DMS153 treated with DMSO at 0.1 percent for 48 hours (cell line): ENCODE results near the gene ULBP1.
A peak's percentile ranks its signal among the peaks of the same experiment; 100 is the strongest.
"Not testable (repeated sequence)": the region's sequence is repeated elsewhere in the genome, so short reads cannot be mapped to it uniquely, and the experiment has no call there.

ENCODE experiments used
- DNase-seq: peaks from one replicate; lab custom pipeline; 2025; ENCODE audit not compliant: unreplicated experiment; lab: John Stamatoyannopoulos, UW

ULBP1 gene

DNA sequence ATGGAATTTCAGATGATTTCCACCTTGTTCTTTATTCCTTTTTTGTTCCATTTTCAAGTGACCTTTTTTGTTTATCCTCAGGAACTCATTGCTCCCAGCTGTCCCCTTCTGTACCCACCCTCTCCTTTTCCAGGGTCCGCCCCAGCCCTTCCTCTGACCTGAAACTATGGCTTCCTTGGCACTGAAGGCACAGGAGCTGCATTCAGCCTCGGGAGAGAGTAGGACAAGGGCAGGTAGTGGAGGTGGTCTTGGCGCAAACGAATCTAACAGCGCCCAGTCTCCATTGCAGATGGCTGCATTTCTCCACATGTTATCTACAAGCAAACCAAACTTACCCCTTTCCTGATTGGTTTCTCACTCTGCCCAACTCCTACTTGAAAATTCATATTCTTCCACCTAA is 30.7 kb upstream of the ULBP1 start:
- no peak for DNase-seq

DNA sequence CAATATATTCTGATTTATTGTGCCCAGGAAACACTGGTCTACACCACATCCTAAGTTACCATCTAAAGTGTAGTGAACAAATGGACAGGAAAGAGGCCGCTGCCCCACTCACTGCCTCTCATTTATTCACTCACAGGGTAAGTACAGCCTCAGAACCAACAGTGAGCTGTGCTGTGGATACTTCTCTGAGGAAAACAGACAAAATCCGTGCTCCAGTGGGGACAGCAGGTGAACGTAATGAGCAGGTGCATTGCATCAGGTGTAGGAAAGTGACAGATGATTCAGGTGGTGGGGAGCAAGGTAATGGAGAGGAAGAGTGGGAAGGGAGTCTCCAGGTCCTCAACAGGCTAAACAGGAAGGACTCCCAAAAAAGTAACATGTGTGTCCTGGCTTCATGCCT is 30.3 kb upstream of the ULBP1 start:
- no peak for DNase-seq

DNA sequence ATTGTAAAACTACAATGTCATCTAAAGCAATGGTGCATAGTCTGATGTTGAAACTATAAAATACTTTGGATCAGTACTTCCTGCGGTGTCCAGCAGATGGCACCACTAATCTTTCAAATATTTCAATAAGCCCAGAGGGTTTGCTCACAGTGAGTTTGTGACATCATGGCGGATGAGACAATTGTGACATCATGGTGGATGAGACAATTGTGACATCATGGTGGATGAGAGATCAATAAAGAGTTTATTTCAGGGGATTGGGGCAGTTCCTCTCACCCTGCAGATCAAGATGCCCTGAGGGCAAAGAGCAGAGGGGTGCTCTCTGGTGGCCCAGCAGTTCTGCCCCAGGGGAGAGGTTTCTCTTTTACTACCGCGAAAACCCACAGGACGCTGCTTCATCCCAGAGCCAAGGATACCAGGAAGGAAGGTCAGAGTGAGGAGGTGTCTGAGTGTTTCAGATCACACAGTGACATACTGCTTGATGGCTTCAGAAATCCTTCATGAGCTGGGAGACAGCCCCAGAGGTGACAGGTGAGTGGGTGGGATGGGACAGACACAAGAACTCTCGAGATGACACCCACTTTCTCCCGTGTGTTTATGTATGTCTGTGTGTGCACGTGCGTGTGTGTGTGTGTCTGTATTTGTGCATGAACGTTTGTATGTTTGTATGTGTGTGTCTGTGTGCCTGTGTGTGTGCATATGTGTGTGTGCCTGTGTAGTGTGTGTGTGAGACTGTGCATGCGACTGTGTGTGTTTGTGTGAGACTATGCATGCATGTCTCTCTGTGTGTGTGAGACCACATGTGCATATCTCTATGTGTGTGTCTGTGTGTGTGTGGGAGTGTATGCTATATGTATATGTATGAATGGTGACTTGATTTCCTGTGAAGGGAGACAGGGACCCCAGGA is 29.2 kb upstream of the ULBP1 start:
- DNase-seq: peak; percentile 78

DNA sequence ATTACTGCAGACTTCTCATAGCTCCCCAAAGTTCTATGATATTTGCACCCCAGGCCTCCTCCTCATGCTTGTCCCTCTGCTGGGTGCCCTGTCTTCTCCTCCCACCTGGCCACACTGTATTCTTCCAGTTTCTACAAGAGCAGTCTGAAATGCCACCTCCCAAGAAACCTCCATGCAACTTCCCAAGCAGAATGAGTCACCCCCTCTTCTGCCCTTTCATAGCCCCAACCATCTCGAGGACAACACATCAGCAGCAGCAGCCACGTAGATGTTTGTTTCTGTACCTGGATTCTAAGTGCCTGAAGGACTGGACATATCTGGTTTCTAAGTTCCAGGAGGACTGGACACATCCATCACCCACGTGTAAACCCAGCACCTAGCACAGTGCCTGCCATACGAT is 28.5 kb upstream of the ULBP1 start:
- DNase-seq: no peak

DNA sequence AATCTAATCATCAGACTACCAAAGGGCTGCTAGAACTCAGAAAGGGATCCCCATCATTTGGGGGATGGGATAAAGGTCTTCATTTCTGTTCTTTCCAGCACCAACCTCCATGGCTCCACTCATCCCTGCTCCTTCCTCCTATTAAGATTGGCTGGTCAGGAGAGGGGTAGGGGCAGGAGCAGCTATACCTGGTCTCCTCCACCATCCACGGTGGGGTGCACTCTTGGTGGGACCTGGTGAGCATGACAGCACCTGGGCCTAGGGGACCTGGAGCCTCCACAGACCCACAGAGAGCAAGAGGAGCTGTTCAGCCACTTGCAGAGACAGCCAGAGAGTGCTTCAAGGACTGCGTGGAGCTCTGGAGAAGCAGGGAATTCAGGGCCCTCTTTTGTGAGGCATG is 28.1 kb upstream of the ULBP1 start:
- DNase-seq: no peak

DNA sequence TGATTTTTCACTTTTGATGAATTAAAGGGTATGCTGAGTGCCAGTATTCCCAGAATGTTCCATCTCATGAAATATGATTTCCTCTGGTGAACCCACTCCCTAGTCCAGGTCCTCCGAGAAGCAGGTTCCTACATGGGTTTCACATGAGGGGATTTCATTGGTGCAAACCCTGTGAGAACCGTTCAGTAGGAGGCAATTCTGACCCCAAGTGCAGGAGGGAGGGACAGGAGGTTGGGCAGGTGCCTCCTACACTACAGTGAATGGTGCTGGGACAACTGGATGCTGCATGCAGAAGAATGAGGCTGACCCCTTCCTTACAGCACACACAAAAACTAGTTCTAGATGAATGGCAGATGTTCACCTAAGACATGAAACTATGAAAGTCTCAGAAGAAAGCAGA is 27.0 kb upstream of the ULBP1 start:
- DNase-seq: no peak

DNA sequence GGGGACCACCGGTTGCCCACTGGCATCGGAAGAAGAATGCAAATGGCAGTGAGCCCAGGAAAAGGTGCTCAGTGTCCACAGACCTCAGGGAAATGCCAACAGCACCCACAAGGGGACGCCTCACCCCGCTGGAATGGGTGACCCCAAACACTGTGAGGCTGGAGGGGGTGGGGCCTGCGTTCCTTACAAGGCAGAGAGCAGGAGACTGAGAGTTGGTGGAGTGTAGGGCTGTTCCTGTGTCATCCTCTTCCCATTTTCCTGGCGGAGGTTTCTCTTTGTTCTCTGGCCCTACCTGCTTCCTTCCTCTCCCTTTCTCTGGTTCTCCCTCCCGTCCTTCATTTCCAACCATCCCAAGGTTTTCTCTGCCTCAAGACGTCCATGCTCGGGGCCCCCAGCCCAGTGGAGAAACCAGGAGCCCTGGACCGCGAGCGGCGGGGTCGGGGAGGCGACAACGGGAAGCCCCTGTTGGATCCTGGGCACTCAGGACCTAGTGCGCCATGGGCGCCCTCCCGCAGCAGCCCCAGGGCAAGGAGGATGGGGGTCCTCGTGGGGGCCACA is 25.7 kb upstream of the ULBP1 start:
- not testable (repeated sequence) for DNase-seq

DNA sequence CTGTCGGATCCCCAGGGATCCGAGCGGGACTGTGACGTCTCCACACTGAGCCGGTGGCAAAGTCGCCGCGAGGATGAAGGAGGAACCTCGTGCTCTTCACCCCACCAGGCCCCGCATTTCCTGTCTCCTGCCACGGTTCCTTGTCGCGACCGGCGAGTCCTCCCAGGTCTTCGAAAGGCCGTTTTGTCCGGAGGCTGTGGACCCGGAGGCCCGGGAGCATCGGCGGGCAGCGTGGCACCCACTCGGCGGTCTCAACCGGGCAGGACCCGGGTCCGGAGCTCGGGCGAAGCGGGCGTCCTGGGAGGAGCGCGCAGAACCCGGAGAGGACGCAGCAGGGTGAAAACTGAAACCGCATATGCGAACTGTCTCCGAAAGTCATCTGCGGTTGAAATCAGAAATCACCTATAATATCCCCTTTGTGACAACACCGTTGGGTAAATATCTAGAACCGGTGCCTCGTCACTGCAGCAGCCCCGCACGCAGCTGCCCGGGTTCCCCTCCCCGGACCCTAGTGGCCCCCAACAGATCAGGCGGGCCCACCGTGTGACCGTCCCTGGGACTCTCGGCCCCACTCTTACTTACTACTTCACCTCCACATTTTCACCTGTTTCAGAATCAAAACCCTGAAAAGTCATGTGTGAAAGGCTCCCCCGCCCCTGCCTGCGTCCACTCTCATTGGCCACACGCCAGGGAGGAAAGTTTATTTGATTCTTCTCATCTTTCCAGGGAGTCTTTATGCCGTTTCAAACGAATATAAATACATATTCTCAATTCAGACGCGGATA is 25.0 kb upstream of the ULBP1 start:
- DNase-seq: no peak

DNA sequence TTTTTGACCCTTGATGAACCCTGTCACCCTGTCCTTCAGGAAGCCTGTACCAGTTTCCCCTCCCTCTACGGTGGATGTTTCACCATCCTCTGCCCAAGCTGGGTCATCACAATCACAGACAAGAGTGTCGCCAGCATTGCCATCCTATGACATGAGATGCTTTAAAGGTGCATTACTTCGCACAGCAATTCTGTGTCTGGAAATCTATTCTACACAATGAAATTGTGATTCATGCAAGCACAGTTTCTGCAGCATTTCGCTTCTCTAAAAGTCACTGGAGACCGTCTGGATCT is 24.4 kb upstream of the ULBP1 start:
- no peak for DNase-seq

DNA sequence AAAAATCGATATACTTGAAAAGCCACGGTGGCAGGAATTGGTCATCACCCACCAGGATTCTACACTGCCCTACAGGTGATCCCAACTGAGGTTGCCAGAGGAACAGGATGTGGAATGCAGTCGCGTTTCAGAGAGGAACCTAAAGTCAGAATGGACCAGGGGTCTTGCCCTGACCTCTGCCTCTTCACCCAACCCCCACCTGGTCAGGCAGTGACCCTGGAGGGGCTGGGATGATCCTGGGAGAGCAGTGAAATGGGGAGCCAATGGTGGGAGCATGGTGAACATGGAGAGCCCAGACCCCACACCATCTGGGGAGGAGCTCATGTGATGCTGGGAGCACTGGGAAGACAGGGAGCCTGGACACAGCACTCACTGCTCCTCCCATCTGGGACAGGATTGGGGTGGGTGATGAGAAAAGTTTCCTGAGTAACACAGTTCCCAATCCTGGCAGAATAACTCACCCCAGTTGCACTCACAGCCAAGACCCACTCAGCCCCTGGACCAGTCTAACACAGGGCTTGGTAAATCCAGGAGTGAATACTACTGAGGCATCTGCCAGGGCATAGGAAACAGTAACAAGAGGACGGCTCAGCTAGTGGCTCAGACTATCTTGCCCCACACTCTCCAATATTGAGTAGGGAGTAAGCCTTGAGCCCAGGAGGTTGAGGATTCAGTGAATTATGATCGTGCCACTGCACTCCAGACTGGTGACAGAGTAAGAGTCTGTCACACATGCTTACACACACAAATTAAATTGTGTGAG is 23.7 kb upstream of the ULBP1 start:
- no peak for DNase-seq

DNA sequence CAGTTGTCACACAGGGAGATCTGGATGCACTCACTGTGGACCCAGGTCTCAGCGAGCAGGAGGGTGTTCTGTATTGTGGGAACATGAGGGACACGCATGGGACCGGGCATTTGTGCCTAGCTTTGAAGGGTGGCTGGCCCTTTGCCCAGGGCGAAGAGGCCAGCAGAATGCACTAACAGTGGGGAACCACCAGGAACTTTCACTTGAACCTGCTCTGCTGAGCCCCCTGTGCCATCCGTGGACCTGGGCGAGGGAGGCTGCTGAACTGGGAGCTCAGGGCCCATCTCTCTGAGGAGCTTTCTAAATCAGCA is 23.1 kb upstream of the ULBP1 start:
- no peak for DNase-seq

DNA sequence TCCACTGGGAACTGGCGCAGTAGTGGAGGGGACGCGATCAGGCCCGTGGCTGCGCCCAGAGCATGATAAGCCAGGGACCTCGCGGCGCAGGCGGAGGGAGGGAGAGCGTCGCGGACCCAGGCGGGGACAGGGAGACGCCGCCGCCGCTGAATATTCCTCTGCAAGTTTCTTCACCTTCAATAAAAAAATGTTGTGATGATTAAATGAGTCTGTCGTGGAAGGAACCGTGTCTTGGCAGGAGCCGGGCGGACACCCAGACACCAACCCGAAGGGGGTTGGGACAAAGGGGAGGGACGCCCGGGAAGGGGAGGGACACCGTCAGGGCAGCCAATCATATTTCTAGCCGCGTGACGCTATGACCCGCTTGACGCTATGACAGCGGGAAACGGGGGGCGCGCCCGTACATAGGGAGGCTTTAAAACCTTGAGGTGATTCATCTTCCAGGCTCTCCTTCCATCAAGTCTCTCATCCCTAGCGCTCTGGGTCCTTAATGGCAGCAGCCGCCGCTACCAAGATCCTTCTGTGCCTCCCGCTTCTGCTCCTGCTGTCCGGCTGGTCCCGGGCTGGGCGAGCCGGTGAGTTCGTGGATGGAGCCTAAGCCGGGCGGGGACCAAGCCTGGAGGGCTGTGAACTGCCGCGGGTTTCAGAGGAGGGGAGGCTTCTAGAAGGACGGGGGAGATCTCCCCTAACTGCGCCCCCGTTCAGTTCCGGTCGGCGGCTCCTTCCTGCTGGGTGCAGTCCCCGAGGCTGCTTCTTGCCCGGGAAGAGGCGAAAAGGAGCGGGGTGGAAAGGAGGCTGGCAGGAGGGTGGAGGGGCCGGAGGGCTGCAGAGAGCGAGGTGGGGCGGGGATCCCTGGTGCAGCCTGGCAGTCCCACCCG is 21.9 kb upstream of the ULBP1 start, which contains the start of gene ULBP2:
ULBP2 (plus strand) TSS at position 432 of the 878 bp plus-strand sequence; CDS start at position 491, 59 bp downstream.
- peak; percentile 60 for DNase-seq

DNA sequence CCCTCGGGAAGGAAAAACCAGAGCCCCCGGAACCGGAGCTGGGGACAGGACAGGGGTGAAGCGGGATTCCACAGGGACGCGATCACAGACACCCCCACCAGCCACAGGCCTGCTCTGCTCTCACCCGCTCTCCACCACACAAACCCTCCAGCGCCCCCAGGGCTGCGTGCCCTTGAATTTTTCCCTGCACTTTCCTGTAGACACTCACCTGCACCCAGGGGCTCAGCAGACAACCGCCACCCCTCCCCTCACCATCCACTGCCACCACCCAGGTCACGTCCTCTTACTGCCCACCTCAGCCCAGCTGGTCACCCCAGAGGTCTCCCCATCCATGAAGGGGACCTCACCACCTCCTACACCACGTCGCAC is 21.3 kb upstream of the ULBP1 start:
- no peak for DNase-seq

DNA sequence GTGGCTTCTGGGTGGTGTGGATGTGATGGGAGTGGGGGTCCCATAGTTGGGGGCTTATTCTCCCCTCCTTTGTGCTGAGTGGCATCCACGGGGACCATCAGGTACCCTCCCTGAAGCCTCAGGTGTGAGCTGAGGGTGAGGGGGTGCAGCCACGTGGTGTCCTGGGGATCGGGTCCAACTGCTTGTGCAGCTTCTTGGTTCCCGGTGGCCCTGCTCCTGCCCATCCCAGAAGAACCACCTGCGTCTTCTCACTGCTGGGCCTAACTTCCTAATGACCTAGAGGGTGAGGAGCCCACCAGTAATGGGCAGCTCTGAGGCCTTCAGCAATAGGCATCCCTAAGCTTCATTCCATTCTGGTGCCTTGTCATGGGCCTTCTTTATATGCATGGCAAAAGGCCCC is 20.4 kb upstream of the ULBP1 start:
- DNase-seq: not testable (repeated sequence)

DNA sequence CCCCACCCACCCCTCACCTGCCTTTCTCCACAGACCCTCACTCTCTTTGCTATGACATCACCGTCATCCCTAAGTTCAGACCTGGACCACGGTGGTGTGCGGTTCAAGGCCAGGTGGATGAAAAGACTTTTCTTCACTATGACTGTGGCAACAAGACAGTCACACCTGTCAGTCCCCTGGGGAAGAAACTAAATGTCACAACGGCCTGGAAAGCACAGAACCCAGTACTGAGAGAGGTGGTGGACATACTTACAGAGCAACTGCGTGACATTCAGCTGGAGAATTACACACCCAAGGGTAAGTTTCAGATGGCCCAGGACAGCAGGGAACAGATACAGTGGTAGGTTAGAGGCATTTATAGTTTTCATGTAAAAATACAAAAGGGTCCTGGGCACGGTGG is 18.5 kb upstream of the ULBP1 start:
- DNase-seq: not testable (repeated sequence)

DNA sequence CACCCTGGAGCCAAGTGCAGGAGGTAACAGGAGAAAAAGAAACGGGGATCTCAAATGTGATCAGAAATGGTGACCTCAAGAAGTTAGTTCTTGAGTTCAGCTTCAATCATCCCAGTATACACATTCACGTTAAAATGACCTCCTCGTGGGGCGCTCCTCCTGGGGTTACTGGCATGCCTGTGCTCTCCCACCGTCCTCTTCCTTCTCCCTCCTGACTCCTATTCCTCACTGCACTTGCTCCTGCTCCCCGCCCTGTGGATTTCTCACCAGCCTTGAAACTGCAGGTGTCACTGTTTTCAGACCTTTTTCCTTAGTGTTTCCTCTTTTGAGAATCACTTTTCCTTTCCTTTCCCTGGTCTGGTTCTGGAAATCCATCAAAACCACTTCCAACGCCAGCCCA is 17.1 kb upstream of the ULBP1 start:
- DNase-seq: not testable (repeated sequence)

DNA sequence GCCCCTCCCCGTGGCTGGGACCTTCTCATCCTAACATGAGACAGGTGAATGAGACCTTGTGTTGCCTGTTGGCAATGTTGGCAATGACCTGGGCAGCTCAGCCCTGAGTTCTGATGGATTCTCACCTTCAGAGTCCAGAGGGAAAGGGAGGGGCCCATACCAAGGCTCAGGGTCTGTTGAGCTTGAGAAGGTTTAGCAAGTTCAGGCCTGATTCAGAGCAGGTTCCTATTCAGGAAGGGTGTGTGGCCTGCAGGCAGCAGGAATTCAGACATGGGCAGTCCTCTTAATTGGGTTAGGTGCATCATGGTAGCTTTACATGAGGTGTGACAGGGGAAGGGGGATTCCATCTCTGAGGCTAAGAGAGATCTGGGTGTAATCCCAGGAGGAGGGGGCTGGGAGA is 16.2 kb upstream of the ULBP1 start:
- DNase-seq: not testable (repeated sequence)

DNA sequence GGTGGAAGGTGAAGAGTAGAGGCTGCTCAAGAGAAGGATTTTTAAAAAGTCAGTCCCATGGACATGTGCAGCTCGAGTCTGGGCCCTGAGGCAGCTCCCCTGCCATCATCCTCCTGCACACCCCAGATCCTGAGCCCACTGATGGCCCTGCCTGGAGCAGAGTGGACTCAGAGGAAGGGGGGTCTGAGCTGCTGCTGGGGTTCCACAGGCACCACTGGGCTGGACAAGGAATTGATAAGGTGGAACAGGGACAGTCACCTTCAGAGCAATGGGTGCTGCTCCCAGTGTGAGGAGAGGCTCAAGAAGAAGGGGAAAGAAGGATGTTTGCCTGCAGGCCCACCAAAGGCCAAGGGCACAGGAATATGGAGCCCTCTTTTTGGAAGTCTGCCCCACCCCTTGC is 15.7 kb upstream of the ULBP1 start:
- DNase-seq: no peak

DNA sequence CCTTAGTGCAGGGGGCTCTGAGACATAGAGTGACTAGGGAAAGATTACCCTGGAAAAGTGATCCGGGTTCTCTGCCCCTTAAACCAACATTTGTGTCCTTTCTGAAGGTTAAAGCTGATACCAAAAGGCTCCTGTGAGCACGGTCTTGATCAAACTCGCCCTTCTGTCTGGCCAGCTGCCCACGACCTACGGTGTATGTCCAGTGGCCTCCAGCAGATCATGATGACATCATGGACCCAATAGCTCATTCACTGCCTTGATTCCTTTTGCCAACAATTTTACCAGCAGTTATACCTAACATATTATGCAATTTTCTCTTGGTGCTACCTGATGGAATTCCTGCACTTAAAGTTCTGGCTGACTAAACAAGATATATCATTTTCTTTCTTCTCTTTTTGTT is 15.1 kb upstream of the ULBP1 start:
- no peak for DNase-seq

DNA sequence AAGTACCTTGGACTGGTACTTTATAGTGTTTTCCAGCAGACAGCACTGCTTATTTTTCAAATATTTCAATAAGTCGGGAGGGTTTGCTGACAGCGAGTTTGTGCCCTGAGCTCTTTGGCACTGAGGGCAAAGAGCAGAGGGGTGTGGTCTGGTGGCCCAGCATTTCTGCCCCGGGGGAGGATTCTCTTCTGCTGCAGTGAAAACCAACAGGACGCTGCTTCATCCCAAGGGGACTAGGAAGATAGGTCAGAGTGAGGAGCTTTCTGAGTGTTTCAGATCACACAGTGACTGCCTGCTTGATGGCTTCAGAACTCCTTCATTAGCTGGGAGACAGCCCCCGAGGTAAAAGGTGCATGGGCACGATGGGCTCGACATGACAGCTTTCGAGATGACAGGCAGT is 13.3 kb upstream of the ULBP1 start:
- no peak for DNase-seq

DNA sequence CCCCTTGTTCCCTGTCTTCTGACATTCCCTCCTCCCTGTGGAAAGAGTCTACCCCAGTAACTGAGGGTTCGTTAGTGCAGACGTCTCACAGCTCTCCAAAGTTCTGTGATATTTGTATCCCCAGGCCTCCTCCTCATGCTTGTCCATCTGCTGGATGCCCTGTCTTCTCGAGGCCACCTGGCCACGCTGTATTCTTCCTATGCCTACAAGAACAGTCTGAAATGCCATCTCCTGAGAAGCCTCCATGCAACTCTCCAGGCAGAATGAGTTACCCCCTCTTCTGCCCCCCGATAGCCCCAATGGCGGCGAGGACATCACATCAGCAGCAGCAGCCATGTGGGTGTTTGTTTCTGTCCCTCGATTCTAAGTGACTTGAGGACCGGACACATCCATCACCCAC is 12.6 kb upstream of the ULBP1 start:
- DNase-seq: no peak
